ENCODE data around the gene TBX15. TPM values are rescaled to one million over a fixed set of nuclear protein-coding genes. Genes with fewer than 3 reads are reported as not detected.

The TBX15 gene
- total and polyA plus RNA-seq, 3 donors from 2014 or later = 0.63 to 1.5 (median 0.74) TPM

DNA sequence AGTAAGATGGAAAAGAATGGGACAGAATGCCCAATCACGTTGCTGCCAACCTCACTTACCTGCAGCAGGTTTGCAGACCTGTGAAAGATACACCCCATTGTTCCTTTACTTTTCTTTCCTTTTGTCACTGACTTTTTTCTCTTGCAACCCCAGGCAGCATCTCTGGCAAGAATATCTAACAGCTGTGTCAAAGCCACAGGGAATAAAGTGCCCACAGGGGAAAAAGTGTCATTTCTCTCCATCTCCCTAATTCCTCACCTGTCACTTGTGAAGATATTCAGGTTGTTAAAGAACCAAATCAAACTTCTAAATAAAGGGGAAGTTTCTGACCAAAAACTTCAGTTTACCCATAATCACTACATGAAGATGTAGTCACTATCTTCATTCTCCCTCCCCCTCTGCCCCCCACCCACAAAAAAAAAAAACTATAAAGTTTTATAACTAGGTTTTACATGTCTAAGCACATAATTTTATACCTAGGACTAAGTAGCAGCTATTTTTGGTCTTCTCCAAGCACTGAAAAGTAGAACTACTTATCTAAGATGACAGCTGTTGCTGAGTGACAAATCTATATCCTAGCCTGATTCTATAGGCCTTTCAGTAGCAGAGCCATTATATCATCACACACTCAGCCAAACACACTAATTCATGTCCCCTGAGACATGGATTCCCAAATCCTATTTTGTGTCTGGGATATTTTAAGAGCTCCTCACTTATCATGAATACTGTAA lies 54.9 kb downstream of the TBX15 start:
- H3K36me3 ChIP-seq (ENCODE audit: low read depth, missing control alignments) = no peaks in the 10 kb centered on the region
- no peak for DNase-seq
- TF ChIP-seq POLR2A (IDR thresholded peaks at IDR 0.05) = no peak
- TF ChIP-seq, protein P1, sequence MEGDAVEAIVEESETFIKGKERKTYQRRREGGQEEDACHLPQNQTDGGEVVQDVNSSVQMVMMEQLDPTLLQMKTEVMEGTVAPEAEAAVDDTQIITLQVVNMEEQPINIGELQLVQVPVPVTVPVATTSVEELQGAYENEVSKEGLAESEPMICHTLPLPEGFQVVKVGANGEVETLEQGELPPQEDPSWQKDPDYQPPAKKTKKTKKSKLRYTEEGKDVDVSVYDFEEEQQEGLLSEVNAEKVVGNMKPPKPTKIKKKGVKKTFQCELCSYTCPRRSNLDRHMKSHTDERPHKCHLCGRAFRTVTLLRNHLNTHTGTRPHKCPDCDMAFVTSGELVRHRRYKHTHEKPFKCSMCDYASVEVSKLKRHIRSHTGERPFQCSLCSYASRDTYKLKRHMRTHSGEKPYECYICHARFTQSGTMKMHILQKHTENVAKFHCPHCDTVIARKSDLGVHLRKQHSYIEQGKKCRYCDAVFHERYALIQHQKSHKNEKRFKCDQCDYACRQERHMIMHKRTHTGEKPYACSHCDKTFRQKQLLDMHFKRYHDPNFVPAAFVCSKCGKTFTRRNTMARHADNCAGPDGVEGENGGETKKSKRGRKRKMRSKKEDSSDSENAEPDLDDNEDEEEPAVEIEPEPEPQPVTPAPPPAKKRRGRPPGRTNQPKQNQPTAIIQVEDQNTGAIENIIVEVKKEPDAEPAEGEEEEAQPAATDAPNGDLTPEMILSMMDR (IDR thresholded peaks at IDR 0.05) = no peak
- no peaks in the 10 kb centered on the region for H3K27me3 ChIP-seq
- no peak overlapping the region for H3K4me3 ChIP-seq
- intact Hi-C loops (cut with DNase I; ENCODE audit: low total_unique reads) = no loop called here
- no peaks in the 10 kb centered on the region for H3K4me1 ChIP-seq
- 30 to 61% methylated on average over 1 of the region's 1 CpG for WGBS, 2 donors
- no peak overlapping the region for H3K27ac ChIP-seq
- no peaks in the 10 kb centered on the region for H3K9me3 ChIP-seq

DNA sequence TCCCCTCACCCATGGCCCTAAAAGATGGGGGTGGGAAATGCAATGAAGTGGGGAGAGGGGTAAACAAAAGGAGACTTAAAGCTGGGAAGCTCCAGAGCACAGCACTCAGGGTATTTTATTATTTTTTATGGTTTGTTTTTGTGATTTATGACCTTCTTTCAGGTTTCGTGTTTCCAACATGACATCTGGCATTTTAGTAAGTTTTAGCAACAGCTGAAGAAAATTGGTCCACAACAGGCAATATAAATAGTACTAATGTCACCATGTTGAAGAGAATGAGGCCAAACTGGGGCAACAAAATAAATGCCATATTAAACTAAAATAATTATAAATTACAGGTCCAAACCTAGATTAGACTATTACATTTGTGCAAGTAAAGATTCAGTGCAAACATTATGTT lies 56.3 kb downstream of the TBX15 start:
- WGBS, 2 donors = 45 to 55% methylated on average over 1 of the region's 1 CpG
- Histone ChIP-seq H3K27ac (no peak overlapping the region), H3K4me1 (no peaks in the 10 kb centered on the region), H3K36me3 (ENCODE audit: low read depth, missing control alignments) (no peaks in the 10 kb centered on the region), H3K27me3 (no peaks in the 10 kb centered on the region), H3K9me3 (no peaks in the 10 kb centered on the region), H3K4me3 (no peak overlapping the region)
- TF ChIP-seq POLR2A (IDR thresholded peaks at IDR 0.05) = no peak
- TF ChIP-seq, protein P1 (IDR thresholded peaks at IDR 0.05) = no peak
- intact Hi-C loops (cut with DNase I; ENCODE audit: low total_unique reads) = no loop called here
- no peak for DNase-seq

DNA sequence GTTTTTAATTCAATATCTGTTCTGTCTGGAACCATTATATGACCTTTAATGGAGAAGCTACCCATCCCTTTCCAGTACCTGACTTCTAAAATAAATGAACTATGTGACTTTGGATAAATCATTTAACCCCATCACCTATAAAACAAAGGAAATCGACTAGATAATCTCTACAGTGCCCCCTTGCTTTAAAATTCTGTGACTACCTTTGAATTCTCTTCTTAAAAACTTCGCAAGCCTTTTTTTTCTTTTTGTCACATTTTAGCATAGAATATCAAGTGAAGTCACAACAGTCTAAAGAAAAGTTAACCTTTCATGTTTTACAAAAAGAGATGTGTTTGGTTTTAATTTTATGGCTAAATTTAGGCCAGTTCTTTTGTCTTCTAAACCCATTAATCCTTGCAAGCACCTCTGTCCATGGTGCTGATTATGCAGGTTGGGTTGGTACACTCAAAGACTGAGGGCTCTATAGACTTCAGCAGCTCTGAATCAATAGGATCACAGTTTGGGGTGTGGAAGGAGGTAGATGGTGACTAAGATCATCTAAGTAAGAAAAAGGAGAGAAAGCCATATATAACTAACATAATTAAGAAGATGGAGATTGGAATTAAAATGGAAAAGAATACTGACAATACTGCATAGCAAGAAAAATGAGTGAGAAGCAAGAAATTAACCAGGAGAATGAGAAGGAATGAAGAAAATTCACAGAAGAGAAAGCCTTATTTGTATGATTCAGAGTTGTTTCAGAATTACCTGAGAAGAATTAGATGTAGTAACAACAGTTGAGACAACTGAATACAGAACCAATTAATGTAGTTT lies 59.2 kb downstream of the TBX15 start:
- intact Hi-C loops (cut with DNase I; ENCODE audit: low total_unique reads) = no loop called here
- no peak for TF ChIP-seq POLR2A (IDR thresholded peaks at IDR 0.05)
- TF ChIP-seq, protein P1 (IDR thresholded peaks at IDR 0.05) = no peak
- WGBS, 2 donors = 58 to 63% methylated on average over 2 of the region's 2 CpGs
- Histone ChIP-seq H3K4me3 (no peak overlapping the region), H3K36me3 (ENCODE audit: low read depth, missing control alignments) (no peaks in the 10 kb centered on the region), H3K4me1 (no peaks in the 10 kb centered on the region), H3K27ac (no peak overlapping the region), H3K9me3 (no peaks in the 10 kb centered on the region), H3K27me3 (no peaks in the 10 kb centered on the region)
- DNase-seq = peak; percentile 17

DNA sequence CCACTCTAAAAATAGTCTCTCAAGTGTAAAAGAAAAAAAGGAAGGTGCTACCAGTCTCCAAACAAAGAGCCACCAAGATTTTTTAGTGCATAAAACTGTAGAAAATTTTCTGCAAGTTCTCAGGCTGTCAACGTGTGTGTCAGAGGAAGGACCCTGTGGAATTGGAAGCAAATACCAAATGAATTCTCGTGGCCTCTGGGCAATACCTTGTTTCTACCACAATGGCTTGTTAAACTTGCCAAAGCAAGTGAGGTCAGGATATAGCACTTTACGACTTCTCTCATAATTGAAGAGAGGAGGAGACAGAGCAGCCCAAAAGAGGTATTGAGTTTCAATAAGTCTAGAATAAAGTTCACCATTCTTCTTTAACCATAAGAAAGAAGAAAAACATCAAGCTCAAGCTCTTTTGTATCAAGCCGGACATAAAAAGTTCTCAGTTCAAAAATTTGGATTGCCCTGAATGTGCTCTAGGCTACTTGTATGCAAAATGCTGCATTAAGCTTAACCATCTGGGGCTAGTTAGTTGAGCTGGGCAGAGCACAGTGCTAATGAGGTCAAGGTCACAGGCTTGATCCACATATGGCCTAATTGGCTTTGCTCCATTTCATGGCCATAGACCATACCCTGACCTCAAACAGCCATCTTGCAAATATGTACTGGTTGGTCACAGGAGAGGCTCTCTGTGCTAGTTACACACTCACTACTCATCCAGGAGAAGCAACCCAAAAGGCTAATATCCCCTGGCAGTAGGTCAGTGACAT lies 60.5 kb downstream of the TBX15 start:
- Histone ChIP-seq H3K9me3 (no peaks in the 10 kb centered on the region), H3K27ac (no peak overlapping the region), H3K4me3 (no peak overlapping the region), H3K36me3 (ENCODE audit: low read depth, missing control alignments) (no peaks in the 10 kb centered on the region), H3K27me3 (no peaks in the 10 kb centered on the region), H3K4me1 (no peaks in the 10 kb centered on the region)
- intact Hi-C loops (cut with DNase I; ENCODE audit: low total_unique reads) = no loop called here
- TF ChIP-seq, protein P1 (IDR thresholded peaks at IDR 0.05) = no peak
- TF ChIP-seq POLR2A (IDR thresholded peaks at IDR 0.05) = no peak
- 66 to 68% methylated on average over 4 of the region's 4 CpGs for WGBS, 2 donors
- no peak for DNase-seq
